Left ventricle myocardium inferior (tissue), 1 donor: ENCODE data around the gene EEF1AKMT4. TPM values are rescaled to one million over a fixed set of nuclear protein-coding genes. Genes with fewer than 3 reads are reported as not detected.

Source experiments
- DNase-seq: peaks from one replicate; pipeline ENCODE4 v3.0.0-alpha.2; 2020
- H3K27ac ChIP-seq: fragments of 200-600 bp; replicated peaks from 2 replicates; pipeline ENCODE4 v1.8.0; 2021
- H3K27me3 ChIP-seq: fragments of 200-600 bp; 2 replicates; pipeline ENCODE4 v1.8.0; 2021; ENCODE audit warnings: low read depth
- H3K36me3 ChIP-seq: fragments of 200-600 bp; 2 replicates; pipeline ENCODE4 v1.8.0; 2021
- H3K4me1 ChIP-seq: fragments of 200-600 bp; 2 replicates; pipeline ENCODE4 v1.8.0; 2021
- H3K4me3 ChIP-seq: fragments of 200-600 bp; 2 replicates; pipeline ENCODE4 v1.8.0; 2021; ENCODE audit warnings: mild to moderate bottlenecking, moderate library complexity
- H3K9me3 ChIP-seq: fragments of 200-600 bp; replicated peaks from 2 replicates; pipeline ENCODE4 v1.8.0; 2021
- CTCF ChIP-seq: fragments of 200-600 bp; IDR thresholded peaks from 2 replicates; pipeline ENCODE4 v1.8.0; 2021; ENCODE audit warnings: antibody characterized with exemption, mild to moderate bottlenecking, borderline replicate concordance
- intact Hi-C: fragments of 100-400 bp; cut with micrococcal nuclease; formaldehyde crosslinking; loops from one replicate; pipeline ENCODE4 v1.11.0; 2022
- total RNA-seq: library from RNA; stranded (reverse); fragmentation: NEBNext Ultra II Directional; extraction: Animal tissue kit (Norgen Biotek cat#: 25700); gene quantifications from one replicate; pipeline ENCODE4 v1.2.1, GENCODE V29; 2021
- donor health status: DM: no; HTN: yes; CAD: no; lungs with severe emphysema.

Gene EEF1AKMT4
- total RNA-seq, 1 donor from 2014 or later: 1.6 TPM

DNA sequence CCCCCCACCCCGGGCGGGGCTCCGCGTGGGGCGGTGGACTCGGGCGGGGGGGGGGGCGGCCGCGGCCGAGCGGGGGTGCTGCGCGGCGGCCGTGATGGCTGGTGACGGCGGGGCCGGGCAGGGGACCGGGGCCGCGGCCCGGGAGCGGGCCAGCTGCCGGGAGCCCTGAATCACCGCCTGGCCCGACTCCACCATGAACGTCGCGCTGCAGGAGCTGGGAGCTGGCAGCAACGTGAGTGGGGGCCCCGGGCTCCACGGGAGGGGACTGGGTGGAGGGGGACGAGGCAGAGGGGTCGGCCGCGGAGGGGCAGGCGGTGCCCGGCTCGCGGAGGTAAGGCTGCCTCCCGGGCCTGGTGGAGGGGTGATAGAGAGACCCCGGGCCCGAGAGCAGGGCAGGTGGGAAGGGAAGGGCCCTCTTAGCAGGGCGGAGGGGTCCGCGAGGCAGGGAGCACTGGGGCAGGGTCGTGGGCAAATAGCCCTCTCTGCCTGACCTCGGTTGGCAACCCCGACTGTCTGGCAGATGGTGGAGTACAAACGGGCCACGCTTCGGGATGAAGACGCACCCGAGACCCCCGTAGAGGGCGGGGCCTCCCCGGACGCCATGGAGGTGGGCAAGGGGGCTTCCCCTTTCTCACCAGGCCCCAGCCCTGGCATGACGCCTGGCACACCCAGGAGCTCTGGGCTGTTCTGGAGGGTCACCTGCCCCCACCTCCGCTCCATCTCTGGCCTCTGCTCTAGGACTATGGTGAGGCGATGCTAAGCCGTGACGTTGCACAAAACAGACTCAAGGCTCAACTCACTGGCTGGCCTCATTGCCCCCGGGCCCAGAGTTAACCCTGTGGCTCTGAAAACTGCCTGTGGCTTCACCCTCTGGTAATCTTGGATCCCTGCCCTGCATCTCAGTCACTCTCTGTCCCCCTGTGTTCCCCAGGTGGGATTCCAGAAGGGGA lies 26.8 kb downstream of the EEF1AKMT4 start, which contains the start of gene ECE2:
Gene ECE2 (plus strand): TSS at position 62 of the 950 bp plus-strand sequence. CDS start 132 bp downstream, at position 194.
- Histone ChIP-seq H3K27me3 (peaks cover 63% of the 10 kb centered on the region), H3K4me1 (no peaks in the 10 kb centered on the region), H3K36me3 (no peaks in the 10 kb centered on the region), H3K4me3 (peak within 1 kb of the TSS; percentile 34), H3K9me3 (no peaks in the 10 kb centered on the region), H3K27ac (no peak within 1 kb of the TSS)
- DNase-seq: no peak
- no peak for TF ChIP-seq CTCF
- intact Hi-C loops: no loop called here

DNA sequence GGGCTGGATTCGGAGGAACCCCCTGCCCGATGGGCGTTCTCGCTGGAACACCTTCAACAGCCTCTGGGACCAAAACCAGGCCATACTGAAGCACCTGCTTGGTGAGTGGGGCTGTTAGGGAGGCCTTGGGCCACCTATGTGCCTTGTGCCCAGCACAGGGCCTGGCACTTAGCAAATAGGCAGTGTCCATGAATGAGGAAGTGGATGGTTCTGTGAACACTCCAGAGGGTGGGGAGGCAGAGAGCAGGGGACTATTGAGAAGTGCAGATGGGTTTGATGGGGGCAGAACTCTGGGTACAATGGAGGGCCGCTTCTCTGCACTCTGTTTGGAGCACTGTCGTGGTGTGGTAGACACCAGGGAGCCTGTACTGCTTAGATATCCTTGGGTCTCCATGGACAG lies 27.9 kb downstream of the EEF1AKMT4 start:
- Histone ChIP-seq H3K4me1 (no peaks in the 10 kb centered on the region), H3K4me3 (no peak overlapping the region), H3K27ac (no peak overlapping the region), H3K36me3 (no peaks in the 10 kb centered on the region), H3K9me3 (no peaks in the 10 kb centered on the region), H3K27me3 (peaks cover 61% of the 10 kb centered on the region)
- no peak for DNase-seq
- TF ChIP-seq CTCF: no peak
- intact Hi-C loops: no loop called here

DNA sequence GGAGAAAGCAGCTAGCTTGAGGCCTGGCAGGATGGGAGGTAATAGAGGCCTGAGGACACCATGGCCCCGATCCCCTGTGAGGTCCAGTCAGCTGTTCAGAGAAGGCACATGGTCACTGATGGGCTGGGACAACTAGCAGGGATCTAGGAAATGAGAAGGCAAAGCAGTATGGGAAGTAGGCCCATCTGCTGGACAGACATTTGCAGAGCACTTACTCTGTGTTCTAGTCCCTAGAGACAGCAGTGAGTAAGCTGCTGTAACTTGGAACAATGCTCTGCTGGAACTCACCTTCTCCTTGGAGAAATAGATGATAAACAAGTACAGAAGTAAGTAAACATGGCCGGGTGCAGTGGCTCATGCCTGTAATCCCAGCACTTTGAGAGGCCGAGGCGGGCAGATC lies 33.5 kb downstream of the EEF1AKMT4 start:
- intact Hi-C loops: no loop called here
- Histone ChIP-seq H3K27me3 (peaks cover 21% of the 10 kb centered on the region), H3K9me3 (no peaks in the 10 kb centered on the region), H3K36me3 (no peaks in the 10 kb centered on the region), H3K4me1 (peaks cover 5% of the 10 kb centered on the region), H3K27ac (no peak overlapping the region), H3K4me3 (no peak overlapping the region)
- DNase-seq: no peak
- no peak for TF ChIP-seq CTCF

DNA sequence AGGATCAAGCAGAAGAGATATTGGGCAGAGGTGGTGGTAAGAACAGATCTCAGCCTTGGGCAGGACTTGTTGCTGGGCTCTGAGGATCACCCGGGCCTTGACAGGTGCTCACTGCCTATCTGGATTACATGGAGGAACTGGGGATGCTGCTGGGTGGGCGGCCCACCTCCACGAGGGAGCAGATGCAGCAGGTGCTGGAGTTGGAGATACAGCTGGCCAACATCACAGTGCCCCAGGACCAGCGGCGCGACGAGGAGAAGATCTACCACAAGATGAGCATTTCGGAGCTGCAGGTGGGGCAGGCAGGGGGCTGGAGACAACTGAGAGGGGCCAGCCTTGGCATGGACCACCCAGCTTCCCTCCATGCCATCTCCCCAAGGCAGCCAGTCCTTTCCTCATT lies 34.2 kb downstream of the EEF1AKMT4 start:
- no peaks in the 10 kb centered on the region for H3K36me3 ChIP-seq
- H3K9me3 ChIP-seq: no peaks in the 10 kb centered on the region
- TF ChIP-seq CTCF: no peak
- no peak overlapping the region for H3K4me3 ChIP-seq
- DNase-seq: no peak
- H3K27ac ChIP-seq: no peak overlapping the region
- intact Hi-C loops: no loop called here
- peaks cover 20% of the 10 kb centered on the region for H3K27me3 ChIP-seq
- H3K4me1 ChIP-seq: peaks cover 5% of the 10 kb centered on the region

GRCh38 chr3:184284696-184285095 lies 35.2 kb downstream of the EEF1AKMT4 start:
- H3K36me3 ChIP-seq: no peaks in the 10 kb centered on the region
- H3K27me3 ChIP-seq: peaks cover 22% of the 10 kb centered on the region
- peaks cover 5% of the 10 kb centered on the region for H3K4me1 ChIP-seq
- H3K27ac ChIP-seq: no peak overlapping the region
- intact Hi-C loops: no loop called here
- no peak overlapping the region for H3K4me3 ChIP-seq
- no peaks in the 10 kb centered on the region for H3K9me3 ChIP-seq
- TF ChIP-seq CTCF: peak; percentile 42
- no peak for DNase-seq
